HG03457 (cell line): ENCODE measurements around the gene ZC3H14.
"Not testable (repeated sequence)": the region's sequence is repeated elsewhere in the genome, so short reads cannot be mapped to it uniquely, and the experiment has no call there.

Source experiments
- ATAC-seq: cut with Tn5 transposase; IDR thresholded peaks from one replicate; pipeline ENCODE4 v1.9.1; 2021; ENCODE audit warnings: moderate number of reproducible peaks; ENCODE audit not compliant: unreplicated experiment

The ZC3H14 gene, protein sequence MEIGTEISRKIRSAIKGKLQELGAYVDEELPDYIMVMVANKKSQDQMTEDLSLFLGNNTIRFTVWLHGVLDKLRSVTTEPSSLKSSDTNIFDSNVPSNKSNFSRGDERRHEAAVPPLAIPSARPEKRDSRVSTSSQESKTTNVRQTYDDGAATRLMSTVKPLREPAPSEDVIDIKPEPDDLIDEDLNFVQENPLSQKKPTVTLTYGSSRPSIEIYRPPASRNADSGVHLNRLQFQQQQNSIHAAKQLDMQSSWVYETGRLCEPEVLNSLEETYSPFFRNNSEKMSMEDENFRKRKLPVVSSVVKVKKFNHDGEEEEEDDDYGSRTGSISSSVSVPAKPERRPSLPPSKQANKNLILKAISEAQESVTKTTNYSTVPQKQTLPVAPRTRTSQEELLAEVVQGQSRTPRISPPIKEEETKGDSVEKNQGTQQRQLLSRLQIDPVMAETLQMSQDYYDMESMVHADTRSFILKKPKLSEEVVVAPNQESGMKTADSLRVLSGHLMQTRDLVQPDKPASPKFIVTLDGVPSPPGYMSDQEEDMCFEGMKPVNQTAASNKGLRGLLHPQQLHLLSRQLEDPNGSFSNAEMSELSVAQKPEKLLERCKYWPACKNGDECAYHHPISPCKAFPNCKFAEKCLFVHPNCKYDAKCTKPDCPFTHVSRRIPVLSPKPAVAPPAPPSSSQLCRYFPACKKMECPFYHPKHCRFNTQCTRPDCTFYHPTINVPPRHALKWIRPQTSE

DNA sequence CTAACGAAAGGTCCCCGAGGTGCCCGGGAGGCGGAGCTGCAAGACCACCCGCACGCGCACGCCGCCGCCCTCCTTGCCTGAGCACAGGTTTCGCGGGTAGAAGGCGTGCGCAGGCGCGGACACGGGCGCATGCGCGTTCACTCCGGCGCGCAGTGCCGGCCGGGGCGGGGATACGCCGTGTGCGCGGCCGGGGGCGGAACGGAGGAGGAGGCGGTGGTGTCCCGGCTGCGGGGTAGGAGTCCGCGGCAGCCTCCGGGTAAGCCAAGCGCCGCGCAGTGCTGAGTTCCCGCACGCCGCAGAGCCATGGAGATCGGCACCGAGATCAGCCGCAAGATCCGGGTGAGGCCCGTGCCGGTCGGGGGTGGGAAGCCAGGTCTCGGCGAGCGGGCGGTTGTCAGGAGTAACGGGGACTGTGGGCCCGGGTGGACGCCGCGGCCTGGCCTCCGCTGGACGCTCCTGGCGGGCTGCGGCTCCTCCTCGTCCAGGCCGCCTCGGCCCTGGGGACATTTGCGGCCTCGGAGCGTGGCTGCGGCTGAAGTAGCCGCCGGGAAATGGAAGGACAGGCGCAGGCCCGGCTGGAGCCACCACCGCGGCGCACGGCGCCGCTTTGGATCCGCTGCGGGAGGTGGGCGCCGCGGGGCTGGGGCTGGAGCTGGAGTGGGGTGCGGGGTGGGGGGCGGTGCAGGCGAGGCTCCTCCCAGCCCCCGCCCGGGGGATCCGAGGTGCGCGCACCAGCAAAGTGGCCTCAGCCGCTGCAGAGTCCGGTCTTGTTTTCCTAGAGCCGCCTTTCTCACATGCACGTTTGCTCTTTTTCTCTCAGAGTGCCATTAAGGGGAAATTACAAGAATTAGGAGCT lies at the start of gene ZC3H14:
Gene ZC3H14 (plus strand): TSS at position 207 of the 856 bp plus-strand sequence. CDS start 97 bp downstream, at position 304.
- ATAC-seq: peak; percentile 93

DNA sequence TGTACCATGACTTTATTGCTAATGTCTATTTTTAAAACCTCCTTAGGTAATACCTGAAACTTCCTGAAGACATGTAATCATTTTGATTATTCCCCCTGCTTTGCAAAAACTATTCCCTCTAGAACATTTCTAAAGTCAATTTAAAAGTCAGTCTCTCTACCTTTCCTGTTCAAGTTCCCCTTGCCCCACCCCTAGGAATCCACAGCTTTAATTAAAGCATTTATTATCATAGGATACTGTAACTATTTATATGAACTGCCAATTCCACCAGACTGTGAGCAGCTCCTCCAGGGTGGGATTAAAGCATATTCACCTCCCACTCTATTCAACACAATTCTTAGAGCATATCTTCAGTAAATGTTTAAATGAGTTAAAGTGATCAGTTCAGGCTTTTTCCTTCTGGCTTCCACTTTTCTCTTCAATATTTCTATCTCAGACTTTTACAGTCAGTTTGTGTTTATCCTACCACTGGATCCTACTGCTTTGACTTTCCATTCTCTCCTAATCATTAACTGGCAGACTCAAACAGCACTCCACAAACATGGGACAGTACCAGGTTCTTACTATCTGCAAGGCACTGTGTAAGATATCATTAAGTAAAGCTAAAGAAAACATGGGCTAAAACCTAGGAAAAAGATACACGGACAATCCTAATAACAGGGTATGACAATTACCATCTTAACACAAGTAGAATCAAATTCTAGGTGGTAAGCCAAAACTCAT lies 47.2 kb upstream of the ZC3H14 start:
- ATAC-seq: no peak

DNA sequence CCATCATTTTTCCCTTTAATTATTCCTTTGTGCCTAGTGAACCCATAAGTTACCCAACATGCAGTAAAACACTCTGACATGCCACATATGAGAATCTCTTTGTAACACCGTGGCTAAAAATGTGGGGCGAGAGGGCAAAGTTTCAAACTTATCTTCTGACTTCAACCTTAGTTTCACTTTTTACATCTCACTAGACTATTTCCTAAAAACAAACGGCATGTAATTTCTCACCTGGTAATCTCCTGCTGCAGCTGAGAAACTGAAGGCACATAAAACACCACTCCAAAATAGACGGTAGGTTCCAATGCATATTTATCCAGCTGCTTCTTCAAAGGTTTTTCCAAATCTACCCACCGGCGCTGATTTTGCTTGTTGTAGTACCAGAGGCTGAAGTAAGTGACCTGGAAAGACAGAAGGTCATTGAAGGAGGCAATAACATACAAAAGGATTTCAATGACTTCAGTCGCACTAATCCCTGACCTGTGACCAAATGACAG lies 45.9 kb upstream of the ZC3H14 start:
- no peak for ATAC-seq

DNA sequence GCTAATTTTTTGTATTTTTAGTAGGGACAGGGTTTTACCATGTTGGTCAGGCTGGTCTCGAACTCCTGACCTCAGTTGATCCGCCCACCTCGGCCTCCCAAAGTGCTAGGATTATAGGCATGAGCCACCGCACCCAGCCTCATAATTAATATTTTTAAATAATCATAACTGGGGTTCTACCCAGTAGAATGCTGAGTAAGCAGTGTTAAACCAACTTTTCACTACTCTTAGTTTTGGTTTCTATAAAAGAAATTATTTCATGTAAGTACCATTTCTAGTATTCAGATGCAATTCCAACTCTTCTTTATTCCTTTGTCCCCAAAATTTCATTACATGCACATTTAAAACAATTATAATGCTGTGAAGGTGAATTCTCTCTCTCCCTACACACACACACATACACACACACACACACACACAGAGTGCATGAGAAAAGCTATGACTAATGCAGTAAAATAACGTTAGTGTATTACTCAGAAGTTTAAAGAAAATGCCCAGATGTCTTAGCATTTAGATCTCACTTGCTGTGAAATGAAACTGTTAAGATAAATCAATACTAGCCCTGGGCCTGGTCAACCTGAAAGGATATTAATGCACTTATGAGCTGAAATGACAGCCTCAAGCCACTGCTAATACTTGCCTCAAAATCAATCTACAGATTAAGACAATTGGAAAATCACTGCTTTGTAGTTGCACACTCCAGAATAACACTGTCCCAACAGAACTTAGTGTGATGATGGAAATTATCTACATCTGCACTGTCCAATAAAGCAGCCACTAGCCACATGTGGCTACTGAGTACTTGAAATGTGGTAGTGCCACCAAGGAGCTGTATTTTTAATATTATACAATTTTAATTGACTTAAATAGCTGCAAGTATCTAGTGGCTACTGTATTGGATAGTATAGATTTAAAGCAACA lies 44.0 kb upstream of the ZC3H14 start:
- no peak for ATAC-seq

DNA sequence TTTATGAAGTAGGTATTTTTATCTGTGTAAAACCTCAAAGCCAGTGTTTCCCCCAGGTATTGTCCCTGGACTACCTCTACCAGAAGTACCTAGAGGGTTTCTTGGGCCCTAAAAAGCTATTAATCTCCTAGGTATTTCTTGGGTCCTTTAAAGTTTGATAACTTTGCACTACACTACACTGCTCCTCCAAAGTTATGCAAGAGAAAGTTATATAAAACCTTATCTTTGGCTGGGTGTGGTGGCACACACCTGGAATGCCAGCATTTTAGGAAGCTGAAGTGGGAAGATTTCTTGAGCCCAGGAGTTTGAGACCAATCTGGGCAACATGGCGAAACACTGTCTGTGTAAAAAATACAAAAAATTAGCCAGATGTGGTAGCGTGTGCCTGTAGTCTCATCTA lies 42.9 kb upstream of the ZC3H14 start:
- ATAC-seq: no peak

GRCh38 chr14:88521818-88522217 lies 41.0 kb upstream of the ZC3H14 start:
- no peak for ATAC-seq

DNA sequence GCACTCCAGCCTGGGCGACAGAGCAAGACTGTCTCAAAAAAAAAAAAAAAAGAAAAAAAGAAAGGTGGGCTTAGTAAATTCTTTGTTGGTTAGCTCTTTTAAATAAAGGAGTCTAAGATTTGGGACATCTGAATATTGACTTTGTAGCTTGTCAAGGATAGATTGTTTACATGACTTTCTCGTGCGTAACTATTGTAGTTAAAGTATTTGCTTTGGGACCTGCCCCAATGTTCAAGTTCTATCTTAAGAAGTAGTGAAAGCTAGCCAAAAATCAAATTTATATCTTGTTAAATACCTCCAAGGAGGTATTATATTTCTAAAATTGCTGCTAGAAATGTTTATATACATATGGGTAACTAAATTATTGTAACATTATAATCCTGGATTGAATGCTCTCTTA lies 40.4 kb upstream of the ZC3H14 start:
- ATAC-seq: no peak

DNA sequence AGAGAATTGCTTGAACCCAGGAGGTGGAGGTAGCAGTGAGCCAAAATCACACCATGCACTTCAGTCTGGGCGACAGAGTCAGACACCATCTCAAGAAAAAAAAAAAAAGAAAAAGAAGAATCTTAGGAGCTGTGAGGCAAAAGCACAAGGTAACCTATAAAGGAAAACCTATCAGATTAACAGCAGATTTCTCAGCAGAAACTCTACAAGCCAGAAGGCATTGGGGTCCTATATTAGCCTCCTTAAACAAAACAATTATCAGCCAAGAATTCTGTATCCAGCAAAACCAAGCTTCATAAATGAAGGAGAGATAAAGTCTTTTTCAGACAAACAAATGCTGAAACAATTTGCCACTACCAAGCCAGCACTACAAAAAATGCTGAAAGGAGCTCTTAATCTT lies 32.9 kb upstream of the ZC3H14 start:
- ATAC-seq: not testable (repeated sequence)

GRCh38 chr14:88533064-88533602 lies 29.7 kb upstream of the ZC3H14 start:
- ATAC-seq: no peak

DNA sequence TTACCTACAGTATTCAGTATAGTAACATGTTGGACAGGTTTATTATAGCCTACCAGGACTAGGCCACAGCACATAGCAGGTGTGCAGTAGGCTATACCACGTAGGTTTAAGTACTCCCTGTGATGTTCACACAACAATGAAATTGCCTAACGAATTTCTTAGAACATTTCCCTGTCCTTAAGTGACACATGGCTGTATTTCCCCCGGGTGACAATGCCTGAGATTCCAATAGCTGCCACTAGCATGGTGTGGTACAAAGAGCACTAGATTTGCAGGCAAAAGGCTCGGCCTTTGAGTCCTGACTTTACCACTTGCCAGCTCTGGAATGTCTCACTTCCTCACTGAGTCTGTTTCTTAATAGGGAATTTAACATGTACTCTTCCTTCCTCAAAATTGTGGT lies 27.7 kb upstream of the ZC3H14 start:
- ATAC-seq: no peak

DNA sequence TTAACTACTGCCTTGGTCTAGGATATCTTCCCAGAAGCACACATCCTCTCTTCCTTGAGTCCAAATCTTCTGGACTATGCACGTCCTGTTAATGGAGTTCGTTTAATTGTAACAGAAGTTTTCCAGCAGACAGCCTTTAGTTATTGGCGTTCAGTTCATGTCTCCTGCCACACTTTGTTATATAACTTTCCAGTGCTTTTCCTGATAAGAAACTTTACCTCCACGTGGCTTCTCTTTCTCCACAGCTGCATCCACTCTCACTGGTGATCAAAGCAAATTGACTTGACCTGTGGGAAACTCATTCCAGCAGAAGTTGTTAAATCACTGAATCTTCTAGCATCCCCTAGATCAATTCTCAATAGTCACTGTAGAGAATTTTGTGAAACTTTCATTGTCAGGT lies 27.0 kb upstream of the ZC3H14 start:
- no peak for ATAC-seq

- ATAC-seq: no peak
Measured at GRCh38 chr14:88541324-88541723, 21.5 kb upstream of the ZC3H14 start.

GRCh38 chr14:88542857-88543795 lies 19.7 kb upstream of the ZC3H14 start:
- ATAC-seq: no peak

DNA sequence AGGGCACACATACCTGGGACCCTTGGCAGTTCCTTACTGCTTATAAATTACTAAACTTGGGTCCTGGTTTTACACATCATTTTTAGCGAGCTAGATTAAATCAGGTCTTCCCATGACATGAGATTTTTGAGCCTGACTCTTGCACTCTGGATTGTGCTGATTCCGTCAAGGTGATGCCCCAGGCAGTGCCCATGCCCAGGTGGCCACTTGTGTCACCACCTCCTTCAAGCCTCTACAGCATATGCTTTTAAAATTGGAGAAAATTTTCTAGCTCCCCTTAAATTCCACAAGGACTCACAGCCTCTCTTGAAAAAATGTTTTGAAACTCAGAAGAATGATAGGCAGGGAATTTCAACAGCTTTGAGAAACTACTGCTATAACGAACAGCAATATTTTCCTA lies 17.6 kb upstream of the ZC3H14 start:
- no peak for ATAC-seq

DNA sequence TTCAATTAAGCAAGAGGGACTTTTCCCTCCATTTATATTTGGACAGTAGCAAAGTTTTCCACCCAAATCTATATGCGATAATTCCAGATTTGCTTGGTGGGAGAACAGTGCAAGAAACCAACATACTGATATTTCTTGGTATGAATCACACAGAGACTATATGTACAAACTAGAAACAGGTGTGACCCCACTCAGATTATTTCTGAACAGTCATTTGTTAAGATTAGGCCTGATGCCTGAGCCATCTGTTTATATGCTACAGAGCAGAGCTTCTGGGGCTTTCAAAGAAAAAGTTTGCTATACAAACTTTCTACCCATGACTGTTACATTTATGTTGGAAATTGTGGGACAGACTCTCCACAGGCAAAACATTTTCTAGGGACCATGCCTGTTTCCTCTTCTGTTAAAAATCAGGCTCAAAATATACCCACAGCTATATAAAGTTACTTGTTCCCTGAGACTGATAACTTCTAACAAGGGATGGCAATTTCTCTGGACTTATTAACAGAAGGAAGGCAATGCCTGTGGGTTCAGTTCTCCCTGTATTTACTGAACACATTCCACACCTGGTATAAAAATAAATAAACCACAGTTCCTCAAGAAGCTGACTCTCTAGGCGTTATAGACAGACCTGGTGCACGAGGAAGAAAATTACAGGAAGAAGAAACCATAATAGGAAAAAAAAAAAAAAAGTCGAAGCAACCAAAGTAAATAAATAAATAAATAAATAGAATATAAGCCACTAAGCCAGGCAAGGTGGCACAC lies 16.0 kb upstream of the ZC3H14 start:
- ATAC-seq: no peak

- no peak for ATAC-seq
Measured at GRCh38 chr14:88547386-88547780, 15.5 kb upstream of the ZC3H14 start.

GRCh38 chr14:88550078-88550477 lies 12.8 kb upstream of the ZC3H14 start:
- no peak for ATAC-seq
